NCI-H2029 treated with DMSO at 0.1 percent for 48 hours (cell line): ENCODE results near the gene ASAP3.

Experiments
- DNase-seq: peaks from one replicate; lab custom pipeline; 2025; lab: John Stamatoyannopoulos, UW

ASAP3 gene

GRCh38 chr1:23483321-23484252 is at the start of gene ASAP3:
ASAP3 (minus strand) TSS chr1:23484179; CDS start chr1:23484133, 46 bp downstream.
- DNase-seq, result no peak

GRCh38 chr1:23533246-23534023 is 49.5 kb upstream of the ASAP3 start:
- DNase-seq, result no peak

GRCh38 chr1:23531562-23532094 is 47.6 kb upstream of the ASAP3 start:
- DNase-seq, result no peak

- no peak for DNase-seq
These were observed 47.0 kb upstream of the ASAP3 start, which contains the start of gene E2F2 for GRCh38 chr1:23530747-23531561. E2F2 (minus strand) TSS chr1:23531233; CDS start chr1:23530793, 440 bp downstream.

- no peak for DNase-seq
These were observed 46.2 kb upstream of the ASAP3 start for GRCh38 chr1:23530087-23530746.

- DNase-seq, result no peak
These were observed 45.4 kb upstream of the ASAP3 start for GRCh38 chr1:23529146-23530086.

GRCh38 chr1:23528250-23528978 is 44.4 kb upstream of the ASAP3 start:
- DNase-seq, result no peak

- DNase-seq, result no peak
These were observed 43.9 kb upstream of the ASAP3 start for GRCh38 chr1:23527900-23528249.

GRCh38 chr1:23527366-23527765 is 43.4 kb upstream of the ASAP3 start:
- no peak for DNase-seq

GRCh38 chr1:23526329-23527041 is 42.5 kb upstream of the ASAP3 start:
- no peak for DNase-seq

- DNase-seq, result no peak
These were observed 41.7 kb upstream of the ASAP3 start for GRCh38 chr1:23525558-23526250.

- no peak for DNase-seq
These were observed 40.9 kb upstream of the ASAP3 start for GRCh38 chr1:23524716-23525401.

GRCh38 chr1:23524163-23524562 is 40.2 kb upstream of the ASAP3 start:
- DNase-seq, result no peak

GRCh38 chr1:23522244-23522982 is 38.4 kb upstream of the ASAP3 start:
- no peak for DNase-seq

GRCh38 chr1:23521588-23521987 is 37.6 kb upstream of the ASAP3 start:
- no peak for DNase-seq

- no peak for DNase-seq
These were observed 33.6 kb upstream of the ASAP3 start for GRCh38 chr1:23517581-23517980.

GRCh38 chr1:23515905-23516304 is 31.9 kb upstream of the ASAP3 start:
- no peak for DNase-seq
